ENCODE results near the gene NTN1. TPM values are rescaled to one million over a fixed set of nuclear protein-coding genes. Genes with fewer than 3 reads are reported as not detected.

Gene NTN1
- polyA plus RNA-seq, 3 donors = 0.03 to 0.04 TPM; not detected in 1

GRCh38 chr17:9254841-9255240 lies 233.5 kb downstream of the NTN1 start:
- H3K4me3 ChIP-seq (replicated peaks in 1 of 3; ENCODE audit: low read depth in 2 of 3, low read length in 3 of 3) = no peak overlapping the region
- no peak overlapping the region for H3K4me3 Mint-ChIP-seq
- H3K36me3 Mint-ChIP-seq = peaks cover 10 to 15% of the 10 kb centered on the region in 2 donors
- no peak overlapping the region for H3K9ac ChIP-seq (ENCODE audit: insufficient read depth, low read length, poor library complexity, severe bottlenecking)
- H3K9me3 ChIP-seq (replicated peaks in 1 of 2; ENCODE audit: control insufficient read depth in 1 of 2, insufficient read depth in 1 of 2, low read length in 2 of 2) = no peaks in the 10 kb centered on the region
- peaks cover 8% of the 10 kb centered on the region for H3K4me1 Mint-ChIP-seq
- H3K27ac Mint-ChIP-seq = no peak overlapping the region
- H3K9me3 Mint-ChIP-seq = peaks cover 0 to 2% (median 0%) of the 10 kb centered on the region in 7 donors
- no peak overlapping the region for H2AFZ ChIP-seq (ENCODE audit: insufficient read depth, low read depth, low read length, poor library complexity, severe bottlenecking)
- H3K27me3 ChIP-seq (ENCODE audit: control insufficient read depth in 2 of 2, insufficient read depth in 2 of 2, low read length in 2 of 2) = no peaks in the 10 kb centered on the region
- no peak overlapping the region for H3K4me2 ChIP-seq (replicated peaks; ENCODE audit: extremely low read depth, low read length, poor library complexity, severe bottlenecking)
- no peak overlapping the region for H3K27ac ChIP-seq (ENCODE audit: low read depth in 1 of 2, low read length in 2 of 2)
- no peaks in the 10 kb centered on the region for H3K36me3 ChIP-seq (replicated peaks in 1 of 2; ENCODE audit: control insufficient read depth in 1 of 2, insufficient read depth in 2 of 2, low read length in 2 of 2)
- no peak for TF ChIP-seq CTCF (IDR thresholded peaks at IDR 0.05)
- no peak for DNase-seq
- intact Hi-C loops (cut with micrococcal nuclease) = no loop called here
- no peaks in the 10 kb centered on the region for H4K20me1 ChIP-seq (ENCODE audit: insufficient read depth, low read length)
- 100% methylated on average over 1 of the region's 2 CpGs for WGBS (ENCODE audit: insufficient coverage)
- H3K79me2 ChIP-seq (ENCODE audit: insufficient read depth, low read length) = no peaks in the 10 kb centered on the region
- no peaks in the 10 kb centered on the region for H3K27me3 Mint-ChIP-seq (ENCODE audit: low read depth in 3 of 3)
- no peaks in the 10 kb centered on the region for H3K4me1 ChIP-seq (ENCODE audit: control insufficient read depth in 1 of 2, insufficient read depth in 2 of 2, low read length in 2 of 2)

GRCh38 chr17:9255833-9256232 lies 234.5 kb downstream of the NTN1 start:
- Histone ChIP-seq H3K4me2 (replicated peaks; ENCODE audit: extremely low read depth, low read length, poor library complexity, severe bottlenecking) (no peak overlapping the region), H3K36me3 (replicated peaks in 1 of 2; ENCODE audit: control insufficient read depth in 1 of 2, insufficient read depth in 2 of 2, low read length in 2 of 2) (no peaks in the 10 kb centered on the region), H3K4me3 (replicated peaks in 1 of 3; ENCODE audit: low read depth in 2 of 3, low read length in 3 of 3) (no peak overlapping the region), H3K4me1 (ENCODE audit: control insufficient read depth in 1 of 2, insufficient read depth in 2 of 2, low read length in 2 of 2) (no peaks in the 10 kb centered on the region), H3K9ac (ENCODE audit: insufficient read depth, low read length, poor library complexity, severe bottlenecking) (no peak overlapping the region), H3K79me2 (ENCODE audit: insufficient read depth, low read length) (no peaks in the 10 kb centered on the region), H3K27ac (ENCODE audit: low read depth in 1 of 2, low read length in 2 of 2) (no peak overlapping the region), H2AFZ (ENCODE audit: insufficient read depth, low read depth, low read length, poor library complexity, severe bottlenecking) (no peak overlapping the region), H3K27me3 (ENCODE audit: control insufficient read depth in 2 of 2, insufficient read depth in 2 of 2, low read length in 2 of 2) (no peaks in the 10 kb centered on the region), H3K9me3 (replicated peaks in 1 of 2; ENCODE audit: control insufficient read depth in 1 of 2, insufficient read depth in 1 of 2, low read length in 2 of 2) (no peaks in the 10 kb centered on the region), H4K20me1 (ENCODE audit: insufficient read depth, low read length) (no peaks in the 10 kb centered on the region)
- no peak for DNase-seq
- H3K4me3 Mint-ChIP-seq = no peak overlapping the region
- TF ChIP-seq CTCF (IDR thresholded peaks at IDR 0.05) = no peak
- no peak overlapping the region for H3K27ac Mint-ChIP-seq
- H3K4me1 Mint-ChIP-seq = peaks cover 8% of the 10 kb centered on the region
- WGBS (ENCODE audit: insufficient coverage) = 94% methylated on average over 3 of the region's 6 CpGs
- intact Hi-C loops (cut with micrococcal nuclease) = no loop called here
- peaks cover 0 to 2% (median 0%) of the 10 kb centered on the region in 3 donors for H3K27me3 Mint-ChIP-seq (ENCODE audit: low read depth in 3 of 3)
- H3K36me3 Mint-ChIP-seq = peaks cover 3 to 11% of the 10 kb centered on the region in 2 donors
- peaks cover 0 to 2% (median 0%) of the 10 kb centered on the region in 7 donors for H3K9me3 Mint-ChIP-seq
